Ishikawa (cell line): Measurements from ENCODE around the gene MAGI1.

Experiments
- CEBPB ChIP-seq: IDR thresholded peaks from 2 replicates; pipeline ENCODE4 v1.6.1; 2012
- CREB1 ChIP-seq: IDR thresholded peaks from 2 replicates; pipeline ENCODE4 v1.6.1; 2012; ENCODE audit warnings: low read depth
- EGR1 ChIP-seq: IDR thresholded peaks from 2 replicates; pipeline ENCODE4 v1.6.1; 2012
- EP300 ChIP-seq: IDR thresholded peaks from 2 replicates; pipeline ENCODE4 v1.6.1; 2012; ENCODE audit warnings: borderline replicate concordance
- FOXM1 ChIP-seq: IDR thresholded peaks from 2 replicates; pipeline ENCODE4 v1.6.1; 2012; ENCODE audit warnings: low read depth, borderline replicate concordance
- MAX ChIP-seq: IDR thresholded peaks from 2 replicates; pipeline ENCODE4 v1.6.1; 2012
- NFIC ChIP-seq: IDR thresholded peaks from 2 replicates; pipeline ENCODE4 v1.6.1; 2012
- RAD21 ChIP-seq: IDR thresholded peaks from 2 replicates; pipeline ENCODE4 v1.6.1; 2012; ENCODE audit warnings: low read depth
- TAF1 ChIP-seq: IDR thresholded peaks from 2 replicates; pipeline ENCODE4 v1.6.1; 2012; ENCODE audit warnings: low read depth, mild to moderate bottlenecking
- TCF12 ChIP-seq: IDR thresholded peaks from 2 replicates; pipeline ENCODE4 v1.6.1; 2012; ENCODE audit warnings: low read depth
- TEAD4 ChIP-seq: IDR thresholded peaks from 2 replicates; pipeline ENCODE4 v1.6.1; 2012
- USF1 ChIP-seq: IDR thresholded peaks from 2 replicates; pipeline ENCODE4 v1.6.1; 2012
- YY1 ChIP-seq: IDR thresholded peaks from 2 replicates; pipeline ENCODE4 v1.6.1; 2012; ENCODE audit warnings: low read depth
- ZBTB7A ChIP-seq: IDR thresholded peaks from 2 replicates; pipeline ENCODE4 v1.6.1; 2012; ENCODE audit warnings: low read depth
- TF ChIP-seq, protein P1 (sequence below): IDR thresholded peaks from 2 replicates; pipeline ENCODE4 v1.6.1; 2012; ENCODE audit warnings: low read depth, mild to moderate bottlenecking

Gene MAGI1

GRCh38 chr3:65493938-65494337 lies 544.8 kb downstream of the MAGI1 start:
- TF ChIP-seq MAX = no peak
- no peak for TF ChIP-seq USF1
- no peak for TF ChIP-seq ZBTB7A
- TF ChIP-seq CEBPB = no peak
- TF ChIP-seq TCF12 = no peak
- no peak for TF ChIP-seq FOXM1
- TF ChIP-seq, protein P1, sequence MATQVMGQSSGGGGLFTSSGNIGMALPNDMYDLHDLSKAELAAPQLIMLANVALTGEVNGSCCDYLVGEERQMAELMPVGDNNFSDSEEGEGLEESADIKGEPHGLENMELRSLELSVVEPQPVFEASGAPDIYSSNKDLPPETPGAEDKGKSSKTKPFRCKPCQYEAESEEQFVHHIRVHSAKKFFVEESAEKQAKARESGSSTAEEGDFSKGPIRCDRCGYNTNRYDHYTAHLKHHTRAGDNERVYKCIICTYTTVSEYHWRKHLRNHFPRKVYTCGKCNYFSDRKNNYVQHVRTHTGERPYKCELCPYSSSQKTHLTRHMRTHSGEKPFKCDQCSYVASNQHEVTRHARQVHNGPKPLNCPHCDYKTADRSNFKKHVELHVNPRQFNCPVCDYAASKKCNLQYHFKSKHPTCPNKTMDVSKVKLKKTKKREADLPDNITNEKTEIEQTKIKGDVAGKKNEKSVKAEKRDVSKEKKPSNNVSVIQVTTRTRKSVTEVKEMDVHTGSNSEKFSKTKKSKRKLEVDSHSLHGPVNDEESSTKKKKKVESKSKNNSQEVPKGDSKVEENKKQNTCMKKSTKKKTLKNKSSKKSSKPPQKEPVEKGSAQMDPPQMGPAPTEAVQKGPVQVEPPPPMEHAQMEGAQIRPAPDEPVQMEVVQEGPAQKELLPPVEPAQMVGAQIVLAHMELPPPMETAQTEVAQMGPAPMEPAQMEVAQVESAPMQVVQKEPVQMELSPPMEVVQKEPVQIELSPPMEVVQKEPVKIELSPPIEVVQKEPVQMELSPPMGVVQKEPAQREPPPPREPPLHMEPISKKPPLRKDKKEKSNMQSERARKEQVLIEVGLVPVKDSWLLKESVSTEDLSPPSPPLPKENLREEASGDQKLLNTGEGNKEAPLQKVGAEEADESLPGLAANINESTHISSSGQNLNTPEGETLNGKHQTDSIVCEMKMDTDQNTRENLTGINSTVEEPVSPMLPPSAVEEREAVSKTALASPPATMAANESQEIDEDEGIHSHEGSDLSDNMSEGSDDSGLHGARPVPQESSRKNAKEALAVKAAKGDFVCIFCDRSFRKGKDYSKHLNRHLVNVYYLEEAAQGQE = no peak
- no peak for TF ChIP-seq EP300
- no peak for TF ChIP-seq YY1
- TF ChIP-seq CREB1 = no peak
- TF ChIP-seq TAF1 = no peak
- TF ChIP-seq RAD21 = no peak
- TF ChIP-seq NFIC = no peak
- no peak for TF ChIP-seq TEAD4
- no peak for TF ChIP-seq EGR1

GRCh38 chr3:65493371-65493882 lies 545.3 kb downstream of the MAGI1 start:
- no peak for TF ChIP-seq CREB1

DNA sequence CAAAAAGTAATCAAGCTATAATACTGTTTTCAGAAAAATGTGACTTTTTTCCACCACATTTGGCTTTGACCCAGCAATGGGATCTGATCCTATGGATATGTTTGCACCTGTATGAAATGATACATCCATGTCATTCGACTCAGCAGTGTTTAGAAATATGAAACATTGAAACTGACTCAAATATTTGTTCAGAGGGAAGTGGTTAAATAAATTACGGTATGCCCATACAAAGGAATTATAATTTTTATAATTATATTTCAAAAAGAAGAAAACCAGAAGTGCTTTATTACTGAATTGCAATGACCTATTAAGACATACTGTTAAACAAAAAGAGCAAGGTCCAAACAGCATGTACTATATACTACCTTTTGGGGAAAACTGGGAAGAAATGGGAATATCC lies 546.5 kb downstream of the MAGI1 start:
- TF ChIP-seq MAX (no peak), USF1 (no peak), CREB1 (no peak), FOXM1 (no peak), CEBPB (no peak), YY1 (no peak), EP300 (no peak), TEAD4 (no peak), NFIC (no peak), TAF1 (no peak), TCF12 (no peak), EGR1 (no peak), RAD21 (no peak)

GRCh38 chr3:65490114-65490513 lies 548.6 kb downstream of the MAGI1 start:
- TF ChIP-seq RAD21 = no peak
- TF ChIP-seq MAX = no peak
- TF ChIP-seq CREB1 = no peak
- no peak for TF ChIP-seq ZBTB7A
- no peak for TF ChIP-seq FOXM1

DNA sequence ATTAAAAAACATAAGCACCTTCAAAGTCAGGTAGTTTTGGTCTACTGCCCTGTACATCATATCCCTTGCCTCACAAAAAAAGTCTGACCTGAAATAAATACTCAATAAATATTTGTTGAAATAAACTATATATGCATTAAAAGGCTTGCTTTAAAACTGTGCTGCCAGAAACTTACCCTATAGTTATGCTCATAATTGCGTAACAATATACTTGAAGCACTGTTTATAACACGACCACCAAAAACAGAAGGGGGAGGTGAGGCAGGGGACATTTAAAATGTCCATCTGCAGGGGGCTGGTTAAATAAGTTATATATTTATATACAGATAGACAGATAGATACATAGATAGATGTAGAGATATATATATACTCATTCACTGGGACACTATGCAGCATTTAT lies 549.5 kb downstream of the MAGI1 start:
- TF ChIP-seq CEBPB (no peak), TAF1 (no peak)

DNA sequence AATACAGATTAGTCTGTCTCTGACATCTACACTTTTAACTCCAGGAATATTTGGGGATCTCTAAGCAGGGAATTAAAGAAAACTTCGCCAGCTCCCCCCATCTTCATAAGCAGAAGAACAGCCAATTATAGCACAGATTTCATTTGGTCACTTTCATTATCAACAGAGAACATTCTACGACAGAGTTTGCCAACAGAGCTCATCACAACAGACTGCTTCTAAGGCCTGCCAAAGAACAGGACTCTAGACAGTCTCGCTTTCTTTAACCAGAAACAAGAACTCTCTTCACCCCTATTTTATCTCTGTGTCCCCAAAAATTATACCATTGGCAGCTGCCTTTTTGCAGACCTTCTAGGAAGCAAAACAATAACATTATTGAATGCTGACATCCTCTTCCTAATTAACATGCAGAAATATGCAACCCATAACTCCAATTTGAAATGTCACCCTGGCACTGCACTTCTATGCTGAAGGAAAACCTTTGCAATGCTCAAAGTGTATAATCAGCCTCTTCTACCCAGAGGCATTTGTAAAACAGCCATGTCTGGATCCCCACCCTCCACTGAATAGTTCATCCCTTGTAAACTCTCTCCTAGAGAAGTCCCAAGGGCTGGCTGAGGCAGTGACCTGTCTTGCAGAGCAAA lies 552.8 kb downstream of the MAGI1 start:
- TF ChIP-seq TAF1 (no peak), YY1 (no peak), CEBPB (no peak), NFIC (no peak), EGR1 (no peak), EP300 (no peak), MAX (no peak), USF1 (no peak)

DNA sequence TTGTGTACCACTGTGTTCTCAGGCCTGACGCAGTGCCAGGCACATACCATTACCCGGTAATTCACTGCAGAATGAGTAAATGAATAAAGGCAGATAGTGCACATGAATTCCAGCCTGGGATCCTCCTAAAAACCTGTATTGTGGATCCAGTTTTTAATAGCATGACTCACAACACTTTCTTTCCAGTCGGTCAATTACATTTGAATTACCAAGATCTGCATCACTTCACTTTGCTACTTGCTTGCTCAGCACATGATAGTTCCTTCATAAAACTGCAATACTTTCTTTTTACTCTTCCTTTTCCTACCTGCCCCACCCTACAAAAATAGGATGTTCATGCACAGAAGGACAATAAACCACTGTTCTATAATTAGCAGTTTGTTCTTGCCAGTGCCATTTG lies 553.8 kb downstream of the MAGI1 start:
- TF ChIP-seq FOXM1 (no peak), CREB1 (no peak)

GRCh38 chr3:65483480-65483879 lies 555.2 kb downstream of the MAGI1 start:
- TF ChIP-seq TEAD4 = no peak; the same call in 1 of the 2 replicates
- peak; percentile 63 for TF ChIP-seq NFIC
- TF ChIP-seq RAD21 = 0 out of 2 replicates have a peak, but pooled peaks have one; percentile 3
- TF ChIP-seq EP300 = peak; percentile 24; the same call in 1 of the 2 replicates
